IMR-90 (cell line): ENCODE measurements around the gene TIFAB. TPM values are rescaled to one million over a fixed set of nuclear protein-coding genes. Genes with fewer than 3 reads are reported as not detected.

Experiments
- ATAC-seq: fragments of 200-7000 bp; cut with Tn5 transposase; 2 replicates; pipeline ENCODE4 v1.9.1; 2020; ENCODE audit warnings: low read depth, mild to moderate bottlenecking, moderate library complexity
- BruUV-seq: library from RNA; stranded (reverse); fragments of 400-500 nt; replicated peaks from 2 replicates; lab custom pipeline; 2021; lab: Mats Ljungman, UMichigan
- CTCF ChIA-PET: fragments of 300-600 bp; formaldehyde crosslinking; extraction: SDS; loops from one replicate; lab custom pipeline; 2021; ENCODE audit warnings: antibody characterized with exemption; lab: Yijun Ruan, JAX
- POLR2A ChIA-PET: fragments of 300-600 bp; sonication (Branson Sonifier 250); formaldehyde crosslinking; loops from one replicate; lab custom pipeline; 2022; ENCODE audit warnings: antibody characterized with exemption; ENCODE audit not compliant: unreplicated experiment; lab: Charles Lee
- DNase-seq: peaks from one replicate; pipeline ENCODE4 v3.0.0; 2013
- H2AFZ ChIP-seq: replicated peaks from 2 replicates; pipeline ENCODE3; 2013; ENCODE audit warnings: low read length, mild to moderate bottlenecking; ENCODE audit not compliant: poor library complexity
- H2AK5ac ChIP-seq: 2 replicates; pipeline ENCODE4 v1.6.1; 2013; ENCODE audit warnings: low read depth, low read length, inconsistent platforms
- H2AK9ac ChIP-seq: replicated peaks from 2 replicates; pipeline ENCODE3; 2013; ENCODE audit warnings: mild to moderate bottlenecking, low read depth, low read length, moderate library complexity; ENCODE audit not compliant: poor library complexity
- H2BK120ac ChIP-seq: 2 replicates; pipeline ENCODE4 v1.6.1; 2013; ENCODE audit warnings: low read depth, low read length, inconsistent platforms
- H2BK15ac ChIP-seq: 3 replicates; pipeline ENCODE4 v1.6.1; 2013; ENCODE audit warnings: low read depth, low read length, inconsistent platforms
- H2BK20ac ChIP-seq: 2 replicates; pipeline ENCODE4 v1.6.1; 2013; ENCODE audit warnings: low read depth, mild to moderate bottlenecking, inconsistent platforms, low read length, moderate library complexity
- H2BK5ac ChIP-seq: 2 replicates; pipeline ENCODE4 v1.6.1; 2013; ENCODE audit warnings: mild to moderate bottlenecking, low read depth, low read length, inconsistent platforms; ENCODE audit not compliant: poor library complexity, severe bottlenecking
- H3K14ac ChIP-seq: replicated peaks from 2 replicates; pipeline ENCODE4 v1.6.1; 2013; ENCODE audit warnings: low read depth, low read length, inconsistent platforms
- H3K18ac ChIP-seq: 2 replicates; pipeline ENCODE4 v1.6.1; 2013; ENCODE audit warnings: low read depth, low read length, control low read depth
- H3K23ac ChIP-seq: 2 replicates; pipeline ENCODE4 v1.6.1; 2013; ENCODE audit warnings: low read depth, low read length, inconsistent platforms
- H3K27ac ChIP-seq: 2 replicates; pipeline ENCODE4 v1.5.1; 2013; ENCODE audit warnings: mild to moderate bottlenecking, control low read depth, low read length; ENCODE audit not compliant: insufficient read depth
- H3K27me3 ChIP-seq: 2 replicates; pipeline ENCODE4 v1.6.1; 2013; ENCODE audit warnings: low read length; ENCODE audit not compliant: control insufficient read depth, insufficient read depth
- H3K36me3 ChIP-seq: 2 replicates; pipeline ENCODE4 v1.6.1; 2013; ENCODE audit warnings: low read length, mixed read lengths; ENCODE audit not compliant: control insufficient read depth, insufficient read depth
- H3K4ac ChIP-seq: 2 replicates; pipeline ENCODE4 v1.6.1; 2013; ENCODE audit warnings: low read depth, low read length, inconsistent platforms
- H3K4me1 ChIP-seq: 2 replicates; pipeline ENCODE4 v1.6.1; 2013; ENCODE audit warnings: low read length, mixed read lengths; ENCODE audit not compliant: control insufficient read depth, insufficient read depth
- H3K4me2 ChIP-seq: 2 replicates; pipeline ENCODE4 v1.6.1; 2013; ENCODE audit warnings: low read depth, mild to moderate bottlenecking, control low read depth, low read length, moderate library complexity
- H3K4me3 ChIP-seq: 2 replicates; pipeline ENCODE4 v1.5.1; 2013; ENCODE audit warnings: low read depth, mild to moderate bottlenecking, control low read depth, low read length, moderate library complexity; ENCODE audit not compliant: insufficient read depth
- H3K56ac ChIP-seq: 2 replicates; pipeline ENCODE4 v1.6.1; 2013; ENCODE audit warnings: low read length, inconsistent platforms; ENCODE audit not compliant: insufficient read depth; ENCODE audit errors: extremely low read depth
- H3K79me1 ChIP-seq, 2 experiments: 2 replicates each; pipeline ENCODE4 v1.6.1; 2013; ENCODE audit warnings: low read length in 2 of 2, inconsistent platforms in 1 of 2, low read depth in 1 of 2
- H3K9ac ChIP-seq: 2 replicates; pipeline ENCODE4 v1.6.1; 2013; ENCODE audit warnings: low read depth, low read length, control low read depth
- H3K9me1 ChIP-seq: 2 replicates; pipeline ENCODE4 v1.6.1; 2013; ENCODE audit warnings: low read length, inconsistent platforms; ENCODE audit not compliant: insufficient read depth
- H3K9me3 ChIP-seq: 2 replicates; pipeline ENCODE4 v1.6.1; 2013; ENCODE audit warnings: low read length; ENCODE audit not compliant: control insufficient read depth, insufficient read depth
- H4K20me1 ChIP-seq: 2 replicates; pipeline ENCODE4 v1.6.1; 2013; ENCODE audit warnings: low read length, inconsistent platforms; ENCODE audit not compliant: insufficient read depth
- H4K5ac ChIP-seq: 2 replicates; pipeline ENCODE4 v1.6.1; 2013; ENCODE audit warnings: mild to moderate bottlenecking, low read depth, low read length, control low read depth
- H4K8ac ChIP-seq, 2 experiments: 2 replicates each; pipeline ENCODE4 v1.6.1; 2013; ENCODE audit warnings: low read depth in 2 of 2, low read length in 2 of 2, control low read depth in 1 of 2, inconsistent platforms in 1 of 2
- H4K91ac ChIP-seq: 2 replicates; pipeline ENCODE4 v1.6.1; 2013; ENCODE audit warnings: low read depth, low read length, inconsistent platforms; ENCODE audit not compliant: insufficient read depth
- CEBPB ChIP-seq: IDR thresholded peaks from 2 replicates; pipeline ENCODE4 v1.6.1; 2012; ENCODE audit warnings: low read depth, low read length, improper control_type of control experiment
- CHD1 ChIP-seq: IDR thresholded peaks from 2 replicates; pipeline ENCODE4 v1.6.1; 2012; ENCODE audit warnings: low read depth, low read length, improper control_type of control experiment
- FOS ChIP-seq: fragments of 150-350 bp; IDR thresholded peaks from 2 replicates; pipeline ENCODE4 v1.6.1; 2016; ENCODE audit warnings: low read depth, low read length
- MAFK ChIP-seq: IDR thresholded peaks from 2 replicates; pipeline ENCODE4 v1.6.1; 2012; ENCODE audit warnings: low read depth, low read length, improper control_type of control experiment
- MAZ ChIP-seq: IDR thresholded peaks from 2 replicates; pipeline ENCODE4 v1.6.1; 2012; ENCODE audit warnings: low read depth, mild to moderate bottlenecking, low read length, improper control_type of control experiment, moderate library complexity, borderline replicate concordance
- MXI1 ChIP-seq: IDR thresholded peaks from 2 replicates; pipeline ENCODE4 v1.6.1; 2012; ENCODE audit warnings: low read depth, mild to moderate bottlenecking, low read length, moderate library complexity, borderline replicate concordance
- POLR2A ChIP-seq: IDR thresholded peaks from 2 replicates; pipeline ENCODE4 v1.6.1; 2012; ENCODE audit warnings: mild to moderate bottlenecking, low read depth, low read length
- RAD21 ChIP-seq: IDR thresholded peaks from 2 replicates; pipeline ENCODE4 v1.6.1; 2012; ENCODE audit warnings: low read length, improper control_type of control experiment
- RCOR1 ChIP-seq: IDR thresholded peaks from 2 replicates; pipeline ENCODE4 v1.6.1; 2012; ENCODE audit warnings: mild to moderate bottlenecking, low read length, improper control_type of control experiment; ENCODE audit not compliant: insufficient replicate concordance
- RFX5 ChIP-seq: IDR thresholded peaks from 2 replicates; pipeline ENCODE4 v1.8.0; 2012; ENCODE audit warnings: low read depth, mild to moderate bottlenecking, low read length, moderate library complexity
- SMC3 ChIP-seq: fragments of 150-350 bp; IDR thresholded peaks from 2 replicates; pipeline ENCODE4 v1.6.1; 2016; ENCODE audit warnings: low read depth, mild to moderate bottlenecking, antibody characterized with exemption, low read length, moderate library complexity
- WGBS, 2 experiments: methylation state at CpG; one replicate each; pipeline versions ENCODE4 v1.1.5 to v1.1.7; 2013; ENCODE audit warnings: missing lambda C conversion rate in 2 of 2; ENCODE audit not compliant: insufficient read length in 1 of 2; ENCODE audit errors: extremely low coverage in 2 of 2; 5-methylcytosine and 5-hydroxymethylcytosine counted together
- dilution Hi-C: fragments of 300-500 bp; cut with HindIII; formaldehyde crosslinking; loops from one replicate; pipeline ENCODE4 v1.14.3; 2018; ENCODE audit warnings: low sequenced_read_pairs; ENCODE audit not compliant: unreplicated experiment
- in situ Hi-C: fragments of 300-500 bp; cut with MboI; formaldehyde crosslinking; loops from 3 replicates; pipeline ENCODE4 v1.14.3; 2019; ENCODE audit warnings: low sequenced_read_pairs, inconsistent platforms, mixed read lengths
- intact Hi-C: fragments of 100-400 bp; cut with micrococcal nuclease; formaldehyde crosslinking; loops from 2 replicates; pipeline ENCODE4 v1.10.0; 2022
- polyA plus RNA-seq, 3 experiments: library from polyadenylated mRNA; depleted of rRNA; stranded (reverse); fragments of >200 nt; gene quantifications; 2 replicates each; pipeline ENCODE4 v1.2.3, GENCODE V29; 2012; ENCODE audit warnings: low replicate concordance in 1 of 3
- total RNA-seq: library from RNA; depleted of rRNA; stranded (reverse); fragments of >200 nt; gene quantifications from 2 replicates; pipeline ENCODE4 v1.2.3, GENCODE V29; 2012
- TF ChIP-seq, protein P1 (sequence below): conservative IDR thresholded peaks from 2 replicates; pipeline ENCODE4 v1.5.1; 2012; ENCODE audit warnings: mild to moderate bottlenecking, low read depth, low read length, improper control_type of control experiment

TIFAB gene
- total and polyA plus RNA-seq, 2 of the 4 experiments (the other 2 are of a cell fraction) = not detected

- no peak within 1 kb of the TSS for H3K56ac ChIP-seq
- H4K8ac ChIP-seq = no peak within 1 kb of the TSS
- no peaks in the 10 kb centered on the region for H4K20me1 ChIP-seq
- H3K9me3 ChIP-seq = no peaks in the 10 kb centered on the region; the same call in 1 of the 2 replicates
- no peak within 1 kb of the TSS for H4K5ac ChIP-seq
- DNase-seq = no peak
- no peaks in the 10 kb centered on the region for H3K79me1 ChIP-seq
- no peak within 1 kb of the TSS for H2BK120ac ChIP-seq
- H2AK5ac ChIP-seq = no peak within 1 kb of the TSS
- no peak for ATAC-seq
- CTCF ChIA-PET = interaction anchor here (1.0 to 1.2 kb wide), 2 partner anchors 11 to 104 kb away, joined by 3 to 4 read pairs; no protein-coding TSS in a partner anchor
- peaks cover 2% of the 10 kb centered on the region; the same call in 1 of the 2 replicates for H3K4me1 ChIP-seq
- H3K9ac ChIP-seq = no peak within 1 kb of the TSS
- H3K27ac ChIP-seq = no peak within 1 kb of the TSS
- H2AFZ ChIP-seq = no peak within 1 kb of the TSS
- no CpG with 5 or more reads among the region's 5 CpGs for WGBS, 2 experiments
- in situ Hi-C loops = no loop called here
- dilution Hi-C loops = no loop called here
- BruUV-seq = no TSS peak
- no peak within 1 kb of the TSS for H2BK15ac ChIP-seq
- H3K14ac ChIP-seq = no peak within 1 kb of the TSS
- H3K4me2 ChIP-seq = no peak within 1 kb of the TSS
- H4K91ac ChIP-seq = no peak within 1 kb of the TSS
- no peak within 1 kb of the TSS for H3K4me3 ChIP-seq
- intact Hi-C loops = no loop called here
- H3K27me3 ChIP-seq = peaks cover 41% of the 10 kb centered on the region
- POLR2A ChIA-PET = no interaction called here
- no peak within 1 kb of the TSS for H2AK9ac ChIP-seq
- TF ChIP-seq RAD21 (no peak), MAZ (no peak), RCOR1 (no peak), RFX5 (no peak), FOS (no peak), POLR2A (no peak), MXI1 (no peak), SMC3 (no peak), MAFK (no peak), CEBPB (no peak), CHD1 (no peak)
- TF ChIP-seq, protein P1, sequence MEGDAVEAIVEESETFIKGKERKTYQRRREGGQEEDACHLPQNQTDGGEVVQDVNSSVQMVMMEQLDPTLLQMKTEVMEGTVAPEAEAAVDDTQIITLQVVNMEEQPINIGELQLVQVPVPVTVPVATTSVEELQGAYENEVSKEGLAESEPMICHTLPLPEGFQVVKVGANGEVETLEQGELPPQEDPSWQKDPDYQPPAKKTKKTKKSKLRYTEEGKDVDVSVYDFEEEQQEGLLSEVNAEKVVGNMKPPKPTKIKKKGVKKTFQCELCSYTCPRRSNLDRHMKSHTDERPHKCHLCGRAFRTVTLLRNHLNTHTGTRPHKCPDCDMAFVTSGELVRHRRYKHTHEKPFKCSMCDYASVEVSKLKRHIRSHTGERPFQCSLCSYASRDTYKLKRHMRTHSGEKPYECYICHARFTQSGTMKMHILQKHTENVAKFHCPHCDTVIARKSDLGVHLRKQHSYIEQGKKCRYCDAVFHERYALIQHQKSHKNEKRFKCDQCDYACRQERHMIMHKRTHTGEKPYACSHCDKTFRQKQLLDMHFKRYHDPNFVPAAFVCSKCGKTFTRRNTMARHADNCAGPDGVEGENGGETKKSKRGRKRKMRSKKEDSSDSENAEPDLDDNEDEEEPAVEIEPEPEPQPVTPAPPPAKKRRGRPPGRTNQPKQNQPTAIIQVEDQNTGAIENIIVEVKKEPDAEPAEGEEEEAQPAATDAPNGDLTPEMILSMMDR = no peak
- H3K23ac ChIP-seq = no peak within 1 kb of the TSS
- H2BK5ac ChIP-seq = no peak within 1 kb of the TSS
- H3K18ac ChIP-seq = no peak within 1 kb of the TSS
- H3K4ac ChIP-seq = no peak within 1 kb of the TSS
- no peaks in the 10 kb centered on the region for H3K36me3 ChIP-seq
- H3K9me1 ChIP-seq = no peaks in the 10 kb centered on the region
- H2BK20ac ChIP-seq = no peak within 1 kb of the TSS
Measured at GRCh38 chr5:135447298-135447929, 4.7 kb downstream of the TIFAB start, which contains the start of gene DCANP1. TSS of gene DCANP1 (minus strand) at chr5:135447348. CDS start at chr5:135447108, 240 bp downstream.
